ENCODE results near the gene PGM5.

DNA sequence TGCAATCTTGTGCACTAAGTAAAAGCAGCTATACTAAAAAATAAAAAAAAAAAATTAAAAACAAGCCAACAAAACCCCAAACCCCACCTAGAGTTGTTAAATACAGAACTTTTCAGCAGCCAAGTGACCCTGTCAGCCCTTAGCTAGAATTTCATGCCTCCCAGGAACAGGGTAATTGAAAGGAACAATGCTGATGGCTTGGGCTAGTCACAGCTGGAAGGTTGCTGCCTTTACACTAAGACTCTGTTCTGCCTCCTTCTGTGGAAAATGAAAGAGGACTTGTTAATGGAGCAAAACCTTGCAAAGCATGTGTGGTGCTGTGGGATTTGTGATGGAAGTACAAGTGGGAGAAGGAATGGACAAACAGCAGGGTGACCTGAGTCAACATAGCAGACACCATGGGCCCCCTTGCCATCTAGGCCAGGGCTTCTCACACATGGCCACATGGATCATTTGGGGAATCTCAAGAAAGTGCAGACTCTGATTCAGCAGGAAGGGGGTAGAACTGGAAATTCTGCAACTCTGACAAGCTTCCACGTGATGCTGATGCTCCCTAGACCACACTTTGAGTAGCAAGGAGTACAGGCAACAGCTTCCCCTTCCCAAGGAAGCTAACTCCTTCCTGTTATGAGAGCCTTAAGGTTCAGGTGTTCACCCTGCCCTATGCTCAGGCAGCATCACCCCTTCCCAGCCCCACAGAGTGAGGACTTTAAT is 199.2 kb downstream of the PGM5 start:
- TF ChIP-seq TAF1 (IDR thresholded peaks at IDR 0.05; ENCODE audit: low read depth, low read length) (no peak), POLR2AphosphoS5 (IDR thresholded peaks at IDR 0.05; ENCODE audit: low read depth, low read length) (no peak), POLR2A (IDR thresholded peaks at IDR 0.05; ENCODE audit: low read depth, low read length) (no peak), SPI1 (IDR thresholded peaks at IDR 0.05; ENCODE audit: low read depth, low read length) (no peak), POU2F2 (IDR thresholded peaks at IDR 0.05; ENCODE audit: low read depth, low read length) (no peak)
